Effector CD4-positive, alpha-beta T cell (primary cell): Measurements from ENCODE around the gene ABCC3.
"Not testable (repeated sequence)": the region's sequence is repeated elsewhere in the genome, so short reads cannot be mapped to it uniquely, and the experiment has no call there.

Experiments used
- DNase-seq: peaks from one replicate; pipeline ENCODE4 v3.0.0-alpha.2; 2020

The ABCC3 gene

GRCh38 chr17:50709053-50709452 is 74.4 kb downstream of the ABCC3 start:
- DNase-seq = not testable (repeated sequence)

GRCh38 chr17:50710025-50710424 is 75.3 kb downstream of the ABCC3 start:
- no peak for DNase-seq

GRCh38 chr17:50710650-50711049 is 76.0 kb downstream of the ABCC3 start:
- DNase-seq = no peak

GRCh38 chr17:50712641-50713040 is 78.0 kb downstream of the ABCC3 start:
- DNase-seq = no peak

GRCh38 chr17:50715471-50715870 is 80.8 kb downstream of the ABCC3 start:
- DNase-seq = no peak

GRCh38 chr17:50719144-50719923 is 84.7 kb downstream of the ABCC3 start, which contains the start of gene LUC7L3:
Gene LUC7L3 (plus strand): TSS chr17:50719603. CDS start chr17:50719733, 130 bp downstream.
- DNase-seq = peak; percentile 88

GRCh38 chr17:50719924-50720794 is 85.5 kb downstream of the ABCC3 start:
- no peak for DNase-seq

GRCh38 chr17:50721194-50722010 is 86.7 kb downstream of the ABCC3 start:
- peak; percentile 20 for DNase-seq

GRCh38 chr17:50722746-50723145 is 88.1 kb downstream of the ABCC3 start:
- no peak for DNase-seq

GRCh38 chr17:50724622-50725021 is 89.9 kb downstream of the ABCC3 start:
- DNase-seq = not testable (repeated sequence)

- no peak for DNase-seq
Measured at GRCh38 chr17:50725769-50726655, 91.3 kb downstream of the ABCC3 start.

- DNase-seq = no peak
Measured at GRCh38 chr17:50728112-50728429, 93.4 kb downstream of the ABCC3 start.

- DNase-seq = no peak
Measured at GRCh38 chr17:50728881-50729765, 94.4 kb downstream of the ABCC3 start.

GRCh38 chr17:50731575-50732460 is 97.1 kb downstream of the ABCC3 start:
- DNase-seq = no peak

GRCh38 chr17:50735287-50735686 is 100.6 kb downstream of the ABCC3 start:
- no peak for DNase-seq

GRCh38 chr17:50737118-50737698 is 102.5 kb downstream of the ABCC3 start:
- no peak for DNase-seq

GRCh38 chr17:50739098-50739497 is 104.4 kb downstream of the ABCC3 start:
- DNase-seq = no peak
